Kidney (tissue), 14 donors: ENCODE data around the gene SEMA5A. TPM values are rescaled to one million over a fixed set of nuclear protein-coding genes. Genes with fewer than 3 reads are reported as not detected.

Source experiments
- DNase-seq, 5 donors: peaks; one replicate each; pipeline ENCODE4 v3.0.0-alpha.2; 2013 to 2020
- FAIRE-seq: peaks from 2 replicates; lab custom pipeline; 2012; peaks lifted over from hg19 to GRCh38; lab: Jason Lieb, UNC
- H3K27ac ChIP-seq, 2 donors: one replicate each; pipeline ENCODE4 v1.7.0; 2013; ENCODE audit warnings: low read depth in 2 of 2, low read length in 2 of 2, inconsistent platforms in 1 of 2
- H3K27me3 ChIP-seq: one replicate; pipeline ENCODE4 v1.7.1; 2013; ENCODE audit warnings: low read length, inconsistent platforms; ENCODE audit not compliant: control insufficient read depth, insufficient read depth
- H3K36me3 ChIP-seq, 3 donors: one replicate each; pipeline versions ENCODE4 v1.7.0 to v1.7.1; 2013; ENCODE audit warnings: low read length in 3 of 3, control low read depth in 1 of 3, inconsistent platforms in 1 of 3; ENCODE audit not compliant: insufficient read depth in 3 of 3, control insufficient read depth in 2 of 3
- H3K4me1 ChIP-seq, 3 donors: one replicate each; pipeline versions ENCODE4 v1.7.0 to v1.7.1; 2013; ENCODE audit warnings: low read length in 3 of 3, inconsistent platforms in 1 of 3, low read depth in 1 of 3; ENCODE audit not compliant: control insufficient read depth in 2 of 3, insufficient read depth in 2 of 3
- H3K4me3 ChIP-seq, 3 donors: one replicate each; pipeline versions ENCODE4 v1.7.0 to v1.8.1; 2013; ENCODE audit warnings: low read length in 3 of 3, control low read depth in 1 of 3, inconsistent platforms in 1 of 3
- H3K9ac ChIP-seq, 3 donors: one replicate each; pipeline versions ENCODE4 v1.7.0 to v1.7.1; 2013; ENCODE audit warnings: low read length in 3 of 3, control low read depth in 1 of 3, inconsistent platforms in 1 of 3
- H3K9me3 ChIP-seq, 3 donors: one replicate each; pipeline versions ENCODE4 v1.7.0 to v1.7.1; 2013; ENCODE audit warnings: low read length in 3 of 3, control low read depth in 1 of 3, inconsistent platforms in 1 of 3; ENCODE audit not compliant: control insufficient read depth in 2 of 3, insufficient read depth in 1 of 3
- intact Hi-C: fragments of 100-400 bp; cut with DNase I; formaldehyde crosslinking; loops from one replicate; pipeline ENCODE4 v1.11.1; 2022
- polyA plus RNA-seq: library from polyadenylated mRNA; stranded (reverse); fragments of 350-450 nt; fragmentation: Illumina TruSeq; extraction: RNeasy Lipid Tissue Mini Kit (QIAGEN cat#74804); gene quantifications from one replicate; pipeline ENCODE4 v1.2.3, GENCODE V29; 2014; ENCODE audit warnings: low read depth, low replicate concordance; ENCODE audit not compliant: insufficient read depth
- total RNA-seq: library from RNA; stranded (reverse); fragmentation: NEBNext Ultra II Directional; extraction: Animal tissue kit (Norgen Biotek cat#: 25700); gene quantifications from one replicate; pipeline ENCODE4 v1.2.1, GENCODE V29; 2021
- TF ChIP-seq, protein P1 (sequence below): IDR thresholded peaks from 3 replicates; pipeline ENCODE4 v1.5.1; 2012; ENCODE audit warnings: mild to moderate bottlenecking, moderate library complexity, borderline replicate concordance; ENCODE audit not compliant: insufficient read depth; ENCODE audit errors: extremely low read depth
- donor health status: control.
- donor health status: control.
- donor health status: control.
- donor health status: control.
- donor health status: control.
- donor health status: DM: yes; HTN: yes; CAD: no.
- donor health status: Normal renal cell carcinoma (clear cell type).

SEMA5A gene
- total and polyA plus RNA-seq, 2 donors from 2014 or later: 7.9 to 23.3 TPM

- Histone ChIP-seq H3K27ac (no peak overlapping the region), H3K27me3 (no peaks in the 10 kb centered on the region), H3K4me3 (no peak overlapping the region), H3K36me3 (no peaks in the 10 kb centered on the region), H3K4me1 (no peaks in the 10 kb centered on the region), H3K9me3 (no peaks in the 10 kb centered on the region), H3K9ac (no peak overlapping the region)
- DNase-seq (peak in 1 of 5 donors; percentile 28), FAIRE-seq (no peak)
- TF ChIP-seq, protein P1, sequence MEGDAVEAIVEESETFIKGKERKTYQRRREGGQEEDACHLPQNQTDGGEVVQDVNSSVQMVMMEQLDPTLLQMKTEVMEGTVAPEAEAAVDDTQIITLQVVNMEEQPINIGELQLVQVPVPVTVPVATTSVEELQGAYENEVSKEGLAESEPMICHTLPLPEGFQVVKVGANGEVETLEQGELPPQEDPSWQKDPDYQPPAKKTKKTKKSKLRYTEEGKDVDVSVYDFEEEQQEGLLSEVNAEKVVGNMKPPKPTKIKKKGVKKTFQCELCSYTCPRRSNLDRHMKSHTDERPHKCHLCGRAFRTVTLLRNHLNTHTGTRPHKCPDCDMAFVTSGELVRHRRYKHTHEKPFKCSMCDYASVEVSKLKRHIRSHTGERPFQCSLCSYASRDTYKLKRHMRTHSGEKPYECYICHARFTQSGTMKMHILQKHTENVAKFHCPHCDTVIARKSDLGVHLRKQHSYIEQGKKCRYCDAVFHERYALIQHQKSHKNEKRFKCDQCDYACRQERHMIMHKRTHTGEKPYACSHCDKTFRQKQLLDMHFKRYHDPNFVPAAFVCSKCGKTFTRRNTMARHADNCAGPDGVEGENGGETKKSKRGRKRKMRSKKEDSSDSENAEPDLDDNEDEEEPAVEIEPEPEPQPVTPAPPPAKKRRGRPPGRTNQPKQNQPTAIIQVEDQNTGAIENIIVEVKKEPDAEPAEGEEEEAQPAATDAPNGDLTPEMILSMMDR: no peak
- intact Hi-C loops: no loop called here
Measured at GRCh38 chr5:9388941-9389674, 156.8 kb downstream of the SEMA5A start.

- no peak for FAIRE-seq
- Histone ChIP-seq H3K4me1 (no peaks in the 10 kb centered on the region), H3K27ac (no peak overlapping the region), H3K4me3 (no peak overlapping the region), H3K9me3 (no peaks in the 10 kb centered on the region), H3K27me3 (no peaks in the 10 kb centered on the region), H3K36me3 (no peaks in the 10 kb centered on the region), H3K9ac (no peak overlapping the region)
- TF ChIP-seq, protein P1: no peak
- intact Hi-C loops: no loop called here
- DNase-seq: no peak
Measured at GRCh38 chr5:9387879-9388278, 158.0 kb downstream of the SEMA5A start.

GRCh38 chr5:9386945-9387344 is 158.9 kb downstream of the SEMA5A start:
- H3K9me3 ChIP-seq: no peaks in the 10 kb centered on the region
- no peak overlapping the region for H3K27ac ChIP-seq
- H3K36me3 ChIP-seq: no peaks in the 10 kb centered on the region
- no peak for FAIRE-seq
- no peak overlapping the region for H3K9ac ChIP-seq
- H3K4me1 ChIP-seq: no peaks in the 10 kb centered on the region
- TF ChIP-seq, protein P1: no peak
- no peaks in the 10 kb centered on the region for H3K27me3 ChIP-seq
- H3K4me3 ChIP-seq: no peak overlapping the region
- intact Hi-C loops: no loop called here
- no peak for DNase-seq
